CD4-positive, alpha-beta memory T cell (primary cell): ENCODE measurements around the gene CRACR2B. TPM values are rescaled to one million over a fixed set of nuclear protein-coding genes. Genes with fewer than 3 reads are reported as not detected.

Experiments
- CTCF ChIA-PET: fragments of 350-600 bp; sonication (Branson Sonifier 250); formaldehyde crosslinking; loops from one replicate; lab custom pipeline; 2021; ENCODE audit warnings: inconsistent platforms; ENCODE audit not compliant: partially characterized antibody; lab: Charles Lee
- POLR2A ChIA-PET: fragments of 350-600 bp; sonication (Branson Sonifier 250); formaldehyde crosslinking; loops from one replicate; lab custom pipeline; 2021; ENCODE audit not compliant: partially characterized antibody; lab: Charles Lee
- DNase-seq, 5 donors: peaks; one replicate each; pipeline versions ENCODE4 v3.0.0 to v3.0.0-alpha.2; 2020 to 2022; ENCODE audit warnings: mixed read lengths in 1 of 5
- H3K27ac ChIP-seq: one replicate; pipeline ENCODE4 v1.7.0; 2013; ENCODE audit warnings: low read depth, low read length
- H3K27me3 ChIP-seq: 2 replicates; pipeline ENCODE4 v1.7.0; 2013; ENCODE audit warnings: mild to moderate bottlenecking, low read length, moderate library complexity; ENCODE audit not compliant: insufficient read depth
- H3K36me3 ChIP-seq: 2 replicates; pipeline ENCODE4 v1.7.0; 2013; ENCODE audit warnings: mild to moderate bottlenecking, low read length, moderate library complexity; ENCODE audit not compliant: insufficient read depth
- H3K4me1 ChIP-seq: 2 replicates; pipeline ENCODE4 v1.7.0; 2013; ENCODE audit warnings: mild to moderate bottlenecking, low read length, moderate library complexity; ENCODE audit not compliant: insufficient read depth
- H3K4me3 ChIP-seq, 2 donors: one replicate each; pipeline ENCODE4 v1.7.0; 2013; ENCODE audit warnings: low read length in 2 of 2, mild to moderate bottlenecking in 1 of 2
- H3K9me3 ChIP-seq, 2 donors: one replicate each; pipeline ENCODE4 v1.7.0; 2013; ENCODE audit warnings: low read length in 2 of 2, control low read depth in 1 of 2; ENCODE audit not compliant: control insufficient read depth in 1 of 2
- H3K27ac Mint-ChIP-seq, 7 donors: one replicate each; pipeline ENCODE4 v1.8.0; 2020 to 2021; ENCODE audit warnings: mixed read lengths in 7 of 7, mild to moderate bottlenecking in 6 of 7, inconsistent platforms in 3 of 7, moderate library complexity in 3 of 7
- H3K27me3 Mint-ChIP-seq, 2 donors: one replicate each; pipeline ENCODE4 v1.8.0; 2020 to 2021; ENCODE audit warnings: mixed read lengths in 2 of 2
- H3K36me3 Mint-ChIP-seq, 2 donors: one replicate each; pipeline ENCODE4 v1.8.0; 2020 to 2021; ENCODE audit warnings: mixed read lengths in 2 of 2, inconsistent platforms in 1 of 2, mild to moderate bottlenecking in 1 of 2
- H3K4me1 Mint-ChIP-seq, 4 donors: one replicate each; pipeline ENCODE4 v1.8.0; 2020 to 2021; ENCODE audit warnings: mixed read lengths in 4 of 4, mild to moderate bottlenecking in 1 of 4
- H3K4me3 Mint-ChIP-seq, 8 donors: one replicate each; pipeline ENCODE4 v1.8.0; 2020 to 2021; ENCODE audit warnings: mixed read lengths in 8 of 8, mild to moderate bottlenecking in 7 of 8, moderate library complexity in 6 of 8, inconsistent platforms in 3 of 8
- H3K9me3 Mint-ChIP-seq, 8 donors: one replicate each; pipeline ENCODE4 v1.8.0; 2020 to 2021; ENCODE audit warnings: mixed read lengths in 8 of 8, mild to moderate bottlenecking in 5 of 8, inconsistent platforms in 3 of 8, moderate library complexity in 1 of 8
- intact Hi-C: fragments of 100-400 bp; cut with micrococcal nuclease; formaldehyde crosslinking; loops from one replicate; pipeline ENCODE4 v1.15.1; 2023
- polyA plus RNA-seq, 2 donors: library from polyadenylated mRNA; unstranded; fragments of 300-500 nt; fragmentation: Illumina TruSeq; gene quantifications; one replicate each; pipeline ENCODE4 v1.2.3, GENCODE V29; 2021
- total RNA-seq, 2 experiments: library from RNA; stranded (reverse); gene quantifications; one replicate each; pipeline ENCODE4 v1.2.3, GENCODE V29; 2021

Gene CRACR2B
- total and polyA plus RNA-seq, 4 experiments from 2014 or later = 0.55 TPM; not detected in 3

GRCh38 chr11:831961-832528 is 4.3 kb downstream of the CRACR2B start:
- H3K27me3 Mint-ChIP-seq = peaks cover 7 to 14% of the 10 kb centered on the region in 2 donors
- H3K27ac ChIP-seq = no peak overlapping the region
- no peak for DNase-seq
- no peaks in the 10 kb centered on the region for H3K9me3 ChIP-seq
- no peaks in the 10 kb centered on the region for H3K36me3 ChIP-seq
- no peaks in the 10 kb centered on the region for H3K36me3 Mint-ChIP-seq
- peaks cover 55% of the 10 kb centered on the region for H3K4me1 ChIP-seq
- no peaks in the 10 kb centered on the region for H3K9me3 Mint-ChIP-seq
- ChIA-PET POLR2A (interaction anchor here (1.5 to 7.2 kb wide), 4 partner anchors 11 to 27 kb away, joined by 3 to 101 read pairs (median 40); partner anchors contain the start of genes PIDD1, PNPLA2, POLR2L and RPLP2), CTCF (interaction anchor here (1.5 kb wide), 1 partner anchor 16 kb away, joined by 3 read pairs; no protein-coding TSS in a partner anchor)
- peaks cover 3 to 45% (median 20%) of the 10 kb centered on the region in 4 donors for H3K4me1 Mint-ChIP-seq
- peaks cover 3% of the 10 kb centered on the region for H3K27me3 ChIP-seq
- H3K4me3 ChIP-seq = no peak overlapping the region
- peak overlapping the region in 2 of 7 donors; percentile 19 to 63 for H3K27ac Mint-ChIP-seq
- H3K4me3 Mint-ChIP-seq = peak overlapping the region in 7 of 8 donors; percentile 17 to 81 (median 43)
- intact Hi-C loops = loop anchor here (2.0 kb wide), 1 partner anchor 13 kb away; the partner anchor contains the start of gene PNPLA2

GRCh38 chr11:832529-833113 is 4.9 kb downstream of the CRACR2B start, which contains the start of gene CD151:
CD151 (plus strand) TSS chr11:832952; CDS start chr11:836070, 3,118 bp downstream.
- CTCF ChIA-PET = interaction anchor here (1.5 kb wide), 1 partner anchor 16 kb away, joined by 3 read pairs; no protein-coding TSS in a partner anchor
- intact Hi-C loops = loop anchor here (2.0 kb wide), 1 partner anchor 14 kb away; the partner anchor contains the start of gene PNPLA2
- peak in 1 of 5 donors; percentile 45 for DNase-seq
- H3K36me3 ChIP-seq = no peaks in the 10 kb centered on the region
- H3K4me3 Mint-ChIP-seq = peak within 1 kb of the TSS; percentile 51 to 82 (median 68)
- H3K9me3 Mint-ChIP-seq = no peaks in the 10 kb centered on the region
- H3K27ac ChIP-seq = peak within 1 kb of the TSS; percentile 15
- H3K4me1 Mint-ChIP-seq = peaks cover 1 to 42% (median 18%) of the 10 kb centered on the region in 4 donors
- H3K4me3 ChIP-seq = peak within 1 kb of the TSS in 1 of 2 donors; percentile 43
- H3K9me3 ChIP-seq = no peaks in the 10 kb centered on the region
- peaks cover 7 to 12% of the 10 kb centered on the region in 2 donors for H3K27me3 Mint-ChIP-seq
- peaks cover 51% of the 10 kb centered on the region for H3K4me1 ChIP-seq
- POLR2A ChIA-PET = interaction anchor here (0.9 to 7.2 kb wide), 3 partner anchors 10 to 27 kb away, joined by 3 to 101 read pairs (median 67); partner anchors contain the start of genes PIDD1, PNPLA2, POLR2L and TSPAN4
- H3K27me3 ChIP-seq = peaks cover 3% of the 10 kb centered on the region
- peak within 1 kb of the TSS in 3 of 7 donors; percentile 19 to 63 (median 36) for H3K27ac Mint-ChIP-seq
- peaks cover 0 to 3% of the 10 kb centered on the region in 2 donors for H3K36me3 Mint-ChIP-seq

GRCh38 chr11:833114-833791 is 5.5 kb downstream of the CRACR2B start:
- Histone ChIP-seq H3K36me3 (no peaks in the 10 kb centered on the region), H3K27me3 (peaks cover 3% of the 10 kb centered on the region), H3K9me3 (no peaks in the 10 kb centered on the region), H3K27ac (peak overlapping the region; percentile 15), H3K4me1 (peaks cover 47% of the 10 kb centered on the region), H3K4me3 (peak overlapping the region in 1 of 2 donors; percentile 43)
- Mint-ChIP-seq H3K4me1 (peaks cover 0 to 36% (median 14%) of the 10 kb centered on the region in 4 donors), H3K4me3 (peak overlapping the region in 7 of 8 donors; percentile 25 to 82 (median 67)), H3K27me3 (peaks cover 4 to 8% of the 10 kb centered on the region in 2 donors), H3K36me3 (peaks cover 0 to 3% of the 10 kb centered on the region in 2 donors), H3K9me3 (no peaks in the 10 kb centered on the region), H3K27ac (peak overlapping the region in 1 of 7 donors; percentile 7)
- ChIA-PET POLR2A (interaction anchor here (0.9 to 7.2 kb wide), 3 partner anchors 10 to 28 kb away, joined by 3 to 101 read pairs (median 67); partner anchors contain the start of genes PIDD1, PNPLA2, POLR2L and TSPAN4), CTCF (no interaction called here)
- intact Hi-C loops = loop anchor here (2.0 kb wide), 1 partner anchor 14 kb away; the partner anchor contains the start of gene PNPLA2
- DNase-seq = peak in 1 of 5 donors; percentile 26

GRCh38 chr11:833849-834311 is 6.2 kb downstream of the CRACR2B start:
- CTCF ChIA-PET = no interaction called here

GRCh38 chr11:834371-835316 is 6.9 kb downstream of the CRACR2B start:
- POLR2A ChIA-PET = interaction anchor here (6.6 to 7.2 kb wide), 2 partner anchors 8 to 14 kb away, joined by 67 to 101 read pairs; partner anchors contain the start of genes PNPLA2, POLR2L and TSPAN4
- Histone ChIP-seq H3K4me3 (no peak overlapping the region), H3K4me1 (peaks cover 36% of the 10 kb centered on the region), H3K27me3 (no peaks in the 10 kb centered on the region), H3K36me3 (peaks cover 8% of the 10 kb centered on the region), H3K9me3 (no peaks in the 10 kb centered on the region), H3K27ac (no peak overlapping the region)
- Mint-ChIP-seq H3K4me1 (peaks cover 0 to 24% (median 8%) of the 10 kb centered on the region in 4 donors), H3K9me3 (no peaks in the 10 kb centered on the region), H3K36me3 (peaks cover 0 to 10% of the 10 kb centered on the region in 2 donors), H3K27ac (peak overlapping the region in 4 of 7 donors; percentile 7 to 70 (median 26)), H3K4me3 (peak overlapping the region in 5 of 8 donors; percentile 59 to 82 (median 70)), H3K27me3 (peaks cover 0 to under 1% of the 10 kb centered on the region in 2 donors)
- CTCF ChIA-PET = no interaction called here
- intact Hi-C loops = no loop called here
- DNase-seq = no peak

More at GRCh38 chr11:833849-834311, 6.2 kb downstream of the CRACR2B start:
- H3K4me1 ChIP-seq = peaks cover 44% of the 10 kb centered on the region
- H3K4me3 Mint-ChIP-seq = peak overlapping the region; percentile 30 to 82 (median 66)
- peaks cover 3 to 6% of the 10 kb centered on the region in 2 donors for H3K27me3 Mint-ChIP-seq
- peaks cover 0 to 32% (median 13%) of the 10 kb centered on the region in 4 donors for H3K4me1 Mint-ChIP-seq
- H3K27ac ChIP-seq = no peak overlapping the region
- H3K9me3 ChIP-seq = no peaks in the 10 kb centered on the region
- H3K4me3 ChIP-seq = peak overlapping the region in 1 of 2 donors; percentile 43
- H3K27me3 ChIP-seq = peaks cover 3% of the 10 kb centered on the region
- H3K36me3 Mint-ChIP-seq = peaks cover 0 to 7% of the 10 kb centered on the region in 2 donors
- no peak for DNase-seq
- H3K9me3 Mint-ChIP-seq = no peaks in the 10 kb centered on the region
- H3K27ac Mint-ChIP-seq = peak overlapping the region in 5 of 7 donors; percentile 7 to 70 (median 29)
- POLR2A ChIA-PET = interaction anchor here (0.9 to 7.2 kb wide), 3 partner anchors 9 to 29 kb away, joined by 3 to 101 read pairs (median 67); partner anchors contain the start of genes PIDD1, PNPLA2, POLR2L and TSPAN4
- intact Hi-C loops = loop anchor here (2.0 kb wide), 1 partner anchor 15 kb away; the partner anchor contains the start of gene PNPLA2
- peaks cover 3% of the 10 kb centered on the region for H3K36me3 ChIP-seq
